SK-N-SH treated with all-trans-retinoic acid at 6 μM for 48 hours (cell line): Measurements from ENCODE around the gene CFAP61.

Experiments
- ARNTL ChIP-seq: fragments of 450-650 bp; formaldehyde crosslinking; IDR thresholded peaks from 2 replicates; pipeline ENCODE4 v1.5.0; 2020; ENCODE audit warnings: low read depth, mild to moderate bottlenecking, moderate library complexity, borderline replicate concordance
- ESRRG ChIP-seq: fragments of 250-450 bp; sonication (Bioruptor Pico); IDR thresholded peaks from 2 replicates; pipeline ENCODE4 v1.6.1; 2021; ENCODE audit warnings: mild to moderate bottlenecking
- OSR1 ChIP-seq: fragments of 250-450 bp; sonication (Bioruptor Pico); IDR thresholded peaks from 2 replicates; pipeline ENCODE4 v1.8.0; 2022; ENCODE audit warnings: moderate library complexity, mild to moderate bottlenecking, inconsistent platforms
- PPARA ChIP-seq: fragments of 250-450 bp; sonication (Bioruptor Pico); IDR thresholded peaks from 2 replicates; pipeline ENCODE4 v1.5.0; 2020; ENCODE audit warnings: mild to moderate bottlenecking, borderline replicate concordance
- RARB ChIP-seq: fragments of 250-450 bp; sonication (Bioruptor Pico); IDR thresholded peaks from 2 replicates; pipeline ENCODE4 v1.8.0; 2021; ENCODE audit warnings: mild to moderate bottlenecking, moderate library complexity
- TCF4 ChIP-seq: fragments of 250-450 bp; sonication (Bioruptor Pico); IDR thresholded peaks from 2 replicates; pipeline ENCODE4 v1.8.0; 2021; ENCODE audit warnings: mild to moderate bottlenecking, moderate library complexity, borderline replicate concordance
- TOX ChIP-seq: fragments of 250-450 bp; sonication (Bioruptor Pico); IDR thresholded peaks from 2 replicates; pipeline ENCODE4 v1.8.0; 2021; ENCODE audit warnings: mild to moderate bottlenecking, moderate library complexity, borderline replicate concordance
- ZFP30 ChIP-seq: fragments of 450-650 bp; formaldehyde crosslinking; IDR thresholded peaks from 2 replicates; pipeline ENCODE4 v1.5.0; 2022; ENCODE audit warnings: mild to moderate bottlenecking, moderate library complexity
- ZNF565 ChIP-seq: fragments of 450-650 bp; formaldehyde crosslinking; conservative IDR thresholded peaks from 2 replicates; pipeline ENCODE4 v1.5.0; 2020; ENCODE audit warnings: low read depth, mild to moderate bottlenecking, moderate library complexity
- ZNF8 ChIP-seq: fragments of 450-650 bp; formaldehyde crosslinking; IDR thresholded peaks from 2 replicates; pipeline ENCODE4 v1.5.0; 2020; ENCODE audit warnings: mild to moderate bottlenecking, moderate library complexity
- TF ChIP-seq, protein P1 (sequence below): fragments of 250-450 bp; sonication (Bioruptor Pico); IDR thresholded peaks from 2 replicates; pipeline ENCODE4 v1.8.0; 2020; ENCODE audit warnings: mild to moderate bottlenecking, moderate library complexity, borderline replicate concordance
- TF ChIP-seq, protein P2 (sequence below): fragments of 250-450 bp; sonication (Bioruptor Pico); IDR thresholded peaks from 2 replicates; pipeline ENCODE4 v1.5.0; 2020; ENCODE audit warnings: mild to moderate bottlenecking, moderate library complexity
- TF ChIP-seq, protein P3 (sequence below): fragments of 250-450 bp; sonication (Bioruptor Pico); IDR thresholded peaks from 2 replicates; pipeline ENCODE4 v1.5.1; 2020; ENCODE audit warnings: low read depth, mild to moderate bottlenecking, moderate library complexity

DNA sequence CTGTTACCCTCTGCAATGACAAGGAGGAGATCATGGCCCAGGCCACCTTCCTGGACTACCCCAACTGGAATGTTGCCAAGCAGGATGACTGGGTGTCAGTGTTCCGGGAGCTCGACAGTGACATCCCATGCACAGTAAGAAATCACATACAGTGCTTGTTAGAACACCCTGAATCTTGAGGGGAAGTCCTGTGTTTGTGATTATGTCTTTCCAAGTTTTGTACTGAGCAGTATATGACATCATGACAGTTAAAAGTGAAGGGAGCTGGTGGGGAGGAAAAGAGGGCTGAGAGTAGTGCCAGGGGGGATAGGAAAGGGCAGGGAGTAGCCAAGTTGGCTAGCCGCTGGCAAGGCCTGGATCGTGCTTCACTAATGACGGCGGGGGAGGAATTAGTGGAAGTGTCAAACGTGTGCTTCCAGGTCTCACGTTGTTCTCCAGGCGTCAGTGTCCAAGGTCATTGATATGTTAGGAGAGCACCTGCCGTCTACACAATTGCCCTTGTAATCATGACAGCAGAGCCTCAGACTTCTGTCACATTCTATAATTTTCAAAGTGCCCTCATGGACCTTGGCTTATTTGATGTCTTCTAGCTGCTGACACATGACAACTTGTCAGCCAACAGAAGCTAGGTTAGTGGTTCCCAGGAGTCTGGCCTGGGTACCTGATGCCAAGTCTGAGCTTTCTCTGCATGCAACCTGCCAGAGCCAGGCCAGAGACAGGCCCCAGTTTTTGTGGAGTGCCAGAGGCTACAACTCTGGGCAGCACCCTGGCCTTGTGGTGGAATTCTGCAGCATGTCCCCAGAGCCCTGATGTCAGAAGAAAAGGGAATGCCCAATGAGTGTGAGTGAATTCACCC lies 18.8 kb downstream of the CFAP61 start:
- TF ChIP-seq OSR1 (CRISPR knock-in tag) (no peak), RARB (CRISPR knock-in tag) (no peak), ARNTL (CRISPR knock-in tag) (no peak), ZFP30 (no peak), TCF4 (CRISPR knock-in tag) (no peak), ZNF8 (no peak), ESRRG (CRISPR knock-in tag) (no peak), PPARA (no peak), ZNF565 (no peak), TOX (no peak)
- TF ChIP-seq, protein P1, sequence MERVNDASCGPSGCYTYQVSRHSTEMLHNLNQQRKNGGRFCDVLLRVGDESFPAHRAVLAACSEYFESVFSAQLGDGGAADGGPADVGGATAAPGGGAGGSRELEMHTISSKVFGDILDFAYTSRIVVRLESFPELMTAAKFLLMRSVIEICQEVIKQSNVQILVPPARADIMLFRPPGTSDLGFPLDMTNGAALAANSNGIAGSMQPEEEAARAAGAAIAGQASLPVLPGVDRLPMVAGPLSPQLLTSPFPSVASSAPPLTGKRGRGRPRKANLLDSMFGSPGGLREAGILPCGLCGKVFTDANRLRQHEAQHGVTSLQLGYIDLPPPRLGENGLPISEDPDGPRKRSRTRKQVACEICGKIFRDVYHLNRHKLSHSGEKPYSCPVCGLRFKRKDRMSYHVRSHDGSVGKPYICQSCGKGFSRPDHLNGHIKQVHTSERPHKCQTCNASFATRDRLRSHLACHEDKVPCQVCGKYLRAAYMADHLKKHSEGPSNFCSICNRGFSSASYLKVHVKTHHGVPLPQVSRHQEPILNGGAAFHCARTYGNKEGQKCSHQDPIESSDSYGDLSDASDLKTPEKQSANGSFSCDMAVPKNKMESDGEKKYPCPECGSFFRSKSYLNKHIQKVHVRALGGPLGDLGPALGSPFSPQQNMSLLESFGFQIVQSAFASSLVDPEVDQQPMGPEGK (CRISPR knock-in tag): no peak
- TF ChIP-seq, protein P2, sequence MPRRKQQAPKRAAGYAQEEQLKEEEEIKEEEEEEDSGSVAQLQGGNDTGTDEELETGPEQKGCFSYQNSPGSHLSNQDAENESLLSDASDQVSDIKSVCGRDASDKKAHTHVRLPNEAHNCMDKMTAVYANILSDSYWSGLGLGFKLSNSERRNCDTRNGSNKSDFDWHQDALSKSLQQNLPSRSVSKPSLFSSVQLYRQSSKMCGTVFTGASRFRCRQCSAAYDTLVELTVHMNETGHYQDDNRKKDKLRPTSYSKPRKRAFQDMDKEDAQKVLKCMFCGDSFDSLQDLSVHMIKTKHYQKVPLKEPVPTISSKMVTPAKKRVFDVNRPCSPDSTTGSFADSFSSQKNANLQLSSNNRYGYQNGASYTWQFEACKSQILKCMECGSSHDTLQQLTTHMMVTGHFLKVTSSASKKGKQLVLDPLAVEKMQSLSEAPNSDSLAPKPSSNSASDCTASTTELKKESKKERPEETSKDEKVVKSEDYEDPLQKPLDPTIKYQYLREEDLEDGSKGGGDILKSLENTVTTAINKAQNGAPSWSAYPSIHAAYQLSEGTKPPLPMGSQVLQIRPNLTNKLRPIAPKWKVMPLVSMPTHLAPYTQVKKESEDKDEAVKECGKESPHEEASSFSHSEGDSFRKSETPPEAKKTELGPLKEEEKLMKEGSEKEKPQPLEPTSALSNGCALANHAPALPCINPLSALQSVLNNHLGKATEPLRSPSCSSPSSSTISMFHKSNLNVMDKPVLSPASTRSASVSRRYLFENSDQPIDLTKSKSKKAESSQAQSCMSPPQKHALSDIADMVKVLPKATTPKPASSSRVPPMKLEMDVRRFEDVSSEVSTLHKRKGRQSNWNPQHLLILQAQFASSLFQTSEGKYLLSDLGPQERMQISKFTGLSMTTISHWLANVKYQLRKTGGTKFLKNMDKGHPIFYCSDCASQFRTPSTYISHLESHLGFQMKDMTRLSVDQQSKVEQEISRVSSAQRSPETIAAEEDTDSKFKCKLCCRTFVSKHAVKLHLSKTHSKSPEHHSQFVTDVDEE: no peak
- TF ChIP-seq, protein P3, sequence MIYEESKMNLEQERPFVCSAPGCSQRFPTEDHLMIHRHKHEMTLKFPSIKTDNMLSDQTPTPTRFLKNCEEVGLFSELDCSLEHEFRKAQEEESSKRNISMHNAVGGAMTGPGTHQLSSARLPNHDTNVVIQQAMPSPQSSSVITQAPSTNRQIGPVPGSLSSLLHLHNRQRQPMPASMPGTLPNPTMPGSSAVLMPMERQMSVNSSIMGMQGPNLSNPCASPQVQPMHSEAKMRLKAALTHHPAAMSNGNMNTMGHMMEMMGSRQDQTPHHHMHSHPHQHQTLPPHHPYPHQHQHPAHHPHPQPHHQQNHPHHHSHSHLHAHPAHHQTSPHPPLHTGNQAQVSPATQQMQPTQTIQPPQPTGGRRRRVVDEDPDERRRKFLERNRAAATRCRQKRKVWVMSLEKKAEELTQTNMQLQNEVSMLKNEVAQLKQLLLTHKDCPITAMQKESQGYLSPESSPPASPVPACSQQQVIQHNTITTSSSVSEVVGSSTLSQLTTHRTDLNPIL: no peak
